ENCODE results near the gene TMEM126A.

Gene TMEM126A

GRCh38 chr11:85661972-85662664 is 14.4 kb downstream of the TMEM126A start:
- Histone ChIP-seq H3K9me2 (replicated peaks; ENCODE audit: insufficient read depth, low read length) (no peaks in the 10 kb centered on the region), H3K27me3 (ENCODE audit: low read length) (no peaks in the 10 kb centered on the region), H3K9me3 (ENCODE audit: insufficient read depth, low read length) (no peaks in the 10 kb centered on the region), H3K27ac (ENCODE audit: low read depth, low read length) (no peak overlapping the region), H4K20me1 (ENCODE audit: low read depth, low read length) (peaks cover 62% of the 10 kb centered on the region), H3K79me2 (ENCODE audit: insufficient read depth, low read length) (peaks cover 76% of the 10 kb centered on the region), H3F3A (ENCODE audit: insufficient read depth) (peaks cover 32% of the 10 kb centered on the region), H3K9ac (ENCODE audit: low read length) (peak overlapping the region; percentile 100), H3K4me2 (ENCODE audit: low read depth, low read length, poor library complexity, severe bottlenecking) (peak overlapping the region; percentile 74), H2AFZ (ENCODE audit: low read depth, low read length, severe bottlenecking) (no peak overlapping the region), H3K4me3 (ENCODE audit: insufficient read depth, low read length, poor library complexity, severe bottlenecking) (peak overlapping the region; percentile 61), H3K36me3 (ENCODE audit: low read length) (peaks cover 61% of the 10 kb centered on the region)
- TF ChIP-seq EZH2phosphoT487 (conservative IDR thresholded peaks at IDR 0.05; ENCODE audit: low read length) = no peak
- TF ChIP-seq, protein P1, sequence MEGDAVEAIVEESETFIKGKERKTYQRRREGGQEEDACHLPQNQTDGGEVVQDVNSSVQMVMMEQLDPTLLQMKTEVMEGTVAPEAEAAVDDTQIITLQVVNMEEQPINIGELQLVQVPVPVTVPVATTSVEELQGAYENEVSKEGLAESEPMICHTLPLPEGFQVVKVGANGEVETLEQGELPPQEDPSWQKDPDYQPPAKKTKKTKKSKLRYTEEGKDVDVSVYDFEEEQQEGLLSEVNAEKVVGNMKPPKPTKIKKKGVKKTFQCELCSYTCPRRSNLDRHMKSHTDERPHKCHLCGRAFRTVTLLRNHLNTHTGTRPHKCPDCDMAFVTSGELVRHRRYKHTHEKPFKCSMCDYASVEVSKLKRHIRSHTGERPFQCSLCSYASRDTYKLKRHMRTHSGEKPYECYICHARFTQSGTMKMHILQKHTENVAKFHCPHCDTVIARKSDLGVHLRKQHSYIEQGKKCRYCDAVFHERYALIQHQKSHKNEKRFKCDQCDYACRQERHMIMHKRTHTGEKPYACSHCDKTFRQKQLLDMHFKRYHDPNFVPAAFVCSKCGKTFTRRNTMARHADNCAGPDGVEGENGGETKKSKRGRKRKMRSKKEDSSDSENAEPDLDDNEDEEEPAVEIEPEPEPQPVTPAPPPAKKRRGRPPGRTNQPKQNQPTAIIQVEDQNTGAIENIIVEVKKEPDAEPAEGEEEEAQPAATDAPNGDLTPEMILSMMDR (IDR thresholded peaks at IDR 0.05; ENCODE audit: insufficient read depth, low read length, poor library complexity, severe bottlenecking) = no peak

DNA sequence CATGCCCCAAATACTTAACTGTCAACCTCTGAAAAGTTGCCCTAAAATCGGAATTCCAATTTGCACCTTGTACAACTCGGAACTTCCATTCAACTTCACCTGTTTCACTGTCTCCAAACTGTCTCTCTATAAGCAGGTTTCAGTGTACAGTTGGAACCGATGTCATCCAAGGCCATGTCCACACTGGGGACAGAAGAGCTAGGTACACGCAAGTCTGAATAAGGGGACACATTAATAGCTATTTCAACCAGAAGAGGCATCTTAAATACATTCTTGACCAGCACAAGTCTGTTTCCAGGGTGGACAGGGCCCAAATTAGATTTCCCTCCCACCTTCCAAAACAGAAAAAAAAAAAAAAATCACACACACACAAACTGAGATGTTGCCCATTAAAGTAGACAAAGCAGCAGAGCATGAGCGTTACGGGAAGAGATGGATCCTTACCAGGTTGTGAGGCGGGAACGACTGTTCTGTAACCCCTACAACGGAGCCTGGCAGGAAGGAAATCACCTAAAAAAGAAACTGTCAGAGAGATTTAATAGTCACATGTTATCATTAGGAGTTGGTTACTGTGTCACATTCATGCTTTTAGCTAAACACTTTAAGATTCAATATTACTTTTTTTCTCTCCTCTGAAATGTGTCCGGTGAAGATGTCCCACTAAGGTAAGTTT is 15.4 kb downstream of the TMEM126A start:
- no peak overlapping the region for H2AFZ ChIP-seq (ENCODE audit: low read depth, low read length, severe bottlenecking)
- H3K36me3 ChIP-seq (ENCODE audit: low read length) = peaks cover 50% of the 10 kb centered on the region

GRCh38 chr11:85663753-85664614 is 16.2 kb downstream of the TMEM126A start:
- Histone ChIP-seq H3K27me3 (ENCODE audit: low read length) (no peaks in the 10 kb centered on the region), H3F3A (ENCODE audit: insufficient read depth) (peaks cover 15% of the 10 kb centered on the region), H3K4me3 (ENCODE audit: insufficient read depth, low read length, poor library complexity, severe bottlenecking) (peak overlapping the region; percentile 61), H2AFZ (ENCODE audit: low read depth, low read length, severe bottlenecking) (peak overlapping the region; percentile 82), H3K27ac (ENCODE audit: low read depth, low read length) (peak overlapping the region; percentile 90), H4K20me1 (ENCODE audit: low read depth, low read length) (peaks cover 47% of the 10 kb centered on the region), H3K79me2 (ENCODE audit: insufficient read depth, low read length) (peaks cover 59% of the 10 kb centered on the region), H3K4me2 (ENCODE audit: low read depth, low read length, poor library complexity, severe bottlenecking) (peak overlapping the region; percentile 74), H3K9ac (ENCODE audit: low read length) (peak overlapping the region; percentile 100), H3K9me3 (ENCODE audit: insufficient read depth, low read length) (no peaks in the 10 kb centered on the region), H3K9me2 (replicated peaks; ENCODE audit: insufficient read depth, low read length) (no peaks in the 10 kb centered on the region), H3K36me3 (ENCODE audit: low read length) (peaks cover 42% of the 10 kb centered on the region)
- TF ChIP-seq, protein P1 (IDR thresholded peaks at IDR 0.05; ENCODE audit: insufficient read depth, low read length, poor library complexity, severe bottlenecking) = peak; percentile 33
- TF ChIP-seq EZH2phosphoT487 (conservative IDR thresholded peaks at IDR 0.05; ENCODE audit: low read length) = no peak

More for the DNA sequence above, 15.4 kb downstream of the TMEM126A start:
- H4K20me1 ChIP-seq (ENCODE audit: low read depth, low read length) = peaks cover 55% of the 10 kb centered on the region
- no peaks in the 10 kb centered on the region for H3K27me3 ChIP-seq (ENCODE audit: low read length)
- H3K4me2 ChIP-seq (ENCODE audit: low read depth, low read length, poor library complexity, severe bottlenecking) = peak overlapping the region; percentile 74
- no peak for TF ChIP-seq EZH2phosphoT487 (conservative IDR thresholded peaks at IDR 0.05; ENCODE audit: low read length)
- TF ChIP-seq, protein P1 (IDR thresholded peaks at IDR 0.05; ENCODE audit: insufficient read depth, low read length, poor library complexity, severe bottlenecking) = no peak
- peaks cover 66% of the 10 kb centered on the region for H3K79me2 ChIP-seq (ENCODE audit: insufficient read depth, low read length)
- H3K27ac ChIP-seq (ENCODE audit: low read depth, low read length) = peak overlapping the region; percentile 90
- H3K9me2 ChIP-seq (replicated peaks; ENCODE audit: insufficient read depth, low read length) = no peaks in the 10 kb centered on the region
- H3K9me3 ChIP-seq (ENCODE audit: insufficient read depth, low read length) = no peaks in the 10 kb centered on the region
- H3K9ac ChIP-seq (ENCODE audit: low read length) = peak overlapping the region; percentile 100
- H3K4me3 ChIP-seq (ENCODE audit: insufficient read depth, low read length, poor library complexity, severe bottlenecking) = peak overlapping the region; percentile 61
- peaks cover 22% of the 10 kb centered on the region for H3F3A ChIP-seq (ENCODE audit: insufficient read depth)

All from SU-DHL-6 (cell line).